DMS153 treated with DMSO at 0.1 percent for 48 hours (cell line): ENCODE data around the gene OXER1.
"Not testable (repeated sequence)": the region's sequence is repeated elsewhere in the genome, so short reads cannot be mapped to it uniquely, and the experiment has no call there.

Experiments used
- DNase-seq: peaks from one replicate; lab custom pipeline; 2025; ENCODE audit not compliant: unreplicated experiment; lab: John Stamatoyannopoulos, UW

The OXER1 gene

GRCh38 chr2:42752816-42753813, 10.8 kb downstream of the OXER1 start:
- no peak for DNase-seq

- no peak for DNase-seq
Observed at GRCh38 chr2:42752314-42752713, 11.6 kb downstream of the OXER1 start.

- no peak for DNase-seq
Observed at GRCh38 chr2:42748840-42749239, 15.1 kb downstream of the OXER1 start.

- DNase-seq = no peak
Observed at GRCh38 chr2:42747422-42747821, 16.5 kb downstream of the OXER1 start.

DNA sequence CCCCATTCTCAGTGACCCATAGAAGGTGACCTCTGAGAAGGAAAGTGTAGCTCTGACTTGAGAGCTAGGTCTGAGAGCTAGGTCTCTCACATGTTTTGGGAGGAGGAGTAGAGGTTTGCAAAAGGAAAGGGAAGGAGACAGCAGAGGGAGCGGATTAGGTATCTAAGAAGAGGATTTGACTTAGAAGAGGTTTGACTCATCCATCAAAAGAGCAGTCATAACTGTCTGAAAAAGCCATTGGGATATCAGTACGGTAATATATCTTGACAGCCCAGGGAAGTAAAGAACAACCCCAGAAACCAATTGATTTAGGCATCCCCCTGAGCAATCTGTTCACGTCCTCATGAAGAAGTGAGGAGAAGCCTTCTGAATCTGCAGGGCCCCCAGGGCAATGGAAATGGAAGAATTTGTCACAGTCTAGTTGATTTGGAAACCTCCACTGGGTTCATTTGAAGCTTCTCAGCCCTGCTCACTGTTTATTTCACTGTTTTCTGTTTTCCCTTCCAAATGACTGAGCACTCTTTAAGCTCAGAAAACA, 19.3 kb downstream of the OXER1 start:
- DNase-seq = no peak

DNA sequence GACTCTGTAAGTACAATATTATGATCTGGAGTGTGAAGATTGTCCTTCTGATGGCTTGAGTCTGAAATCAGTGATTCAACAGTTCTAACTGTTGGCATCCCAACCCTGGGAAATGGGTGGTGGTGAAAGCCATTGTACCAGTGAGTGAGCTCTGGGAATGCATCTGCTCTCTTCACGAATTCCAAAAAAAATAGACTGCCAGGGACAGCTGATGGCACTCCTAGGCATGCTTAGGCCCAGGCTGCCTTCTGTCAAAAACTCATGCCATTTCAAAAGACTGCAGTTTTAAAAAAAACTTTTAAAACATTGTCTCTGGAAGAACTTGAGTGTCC, 20.3 kb downstream of the OXER1 start:
- no peak for DNase-seq

DNA sequence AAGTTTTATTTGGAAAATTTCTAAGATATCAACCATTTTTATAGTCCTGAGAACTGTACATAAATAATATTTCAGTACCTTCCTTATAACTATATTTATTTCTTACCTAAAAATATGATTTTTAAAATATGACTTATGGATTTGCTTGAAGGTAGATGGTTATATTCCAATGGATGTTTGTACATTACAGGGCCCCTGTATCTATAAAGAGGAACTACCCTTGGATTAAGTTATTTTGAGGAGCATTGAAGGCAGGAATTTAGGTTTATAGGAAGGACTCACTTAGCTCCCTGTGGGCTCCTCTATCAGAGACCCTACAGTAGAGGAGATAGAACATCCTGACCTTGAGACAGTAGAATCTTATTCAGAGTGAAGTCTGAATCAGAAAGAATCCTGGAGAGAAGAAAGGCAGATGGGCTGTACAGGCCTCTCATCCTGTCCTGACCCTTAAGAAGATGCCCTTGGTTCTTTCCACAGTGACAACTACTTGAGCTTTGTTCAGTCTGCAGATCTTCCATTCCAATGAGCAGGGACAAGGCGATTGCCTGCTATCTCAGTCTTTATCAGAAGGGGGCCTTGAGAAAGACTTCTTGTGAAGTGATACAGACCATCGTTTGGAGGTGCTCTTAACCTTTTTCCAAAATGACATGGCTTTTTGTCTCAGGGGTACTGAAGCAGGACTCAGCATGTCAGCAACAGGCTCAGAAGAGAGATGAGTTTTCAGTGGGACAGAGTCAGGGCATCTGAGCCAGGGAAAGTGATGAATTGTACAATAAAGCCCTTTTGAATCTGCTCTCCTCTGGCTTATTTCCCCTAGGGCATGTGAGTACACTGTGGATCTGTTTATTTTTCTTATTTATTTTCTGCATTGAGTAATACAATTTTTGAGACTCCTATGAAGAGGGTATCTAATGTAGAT, 20.9 kb downstream of the OXER1 start:
- DNase-seq = no peak

DNA sequence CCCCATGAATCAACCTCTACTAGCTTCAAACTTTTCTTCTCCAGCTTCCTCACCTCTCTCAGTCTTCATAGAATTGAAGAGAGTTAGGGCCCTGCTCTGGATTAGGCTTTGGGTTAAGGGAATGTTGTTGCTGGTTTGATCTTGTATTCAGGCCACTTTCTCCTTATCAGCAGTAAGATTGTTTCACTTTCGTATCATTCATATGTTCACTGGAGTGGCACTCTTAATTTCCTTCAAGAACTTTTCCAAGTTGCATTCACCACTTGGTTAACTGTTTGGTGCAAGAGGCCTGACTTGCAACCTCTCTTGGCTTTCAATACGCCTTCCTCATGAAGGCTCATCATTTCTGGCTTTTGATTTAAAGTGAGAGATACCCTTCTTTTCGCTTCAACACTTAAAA, 22.8 kb downstream of the OXER1 start:
- no peak for DNase-seq

DNA sequence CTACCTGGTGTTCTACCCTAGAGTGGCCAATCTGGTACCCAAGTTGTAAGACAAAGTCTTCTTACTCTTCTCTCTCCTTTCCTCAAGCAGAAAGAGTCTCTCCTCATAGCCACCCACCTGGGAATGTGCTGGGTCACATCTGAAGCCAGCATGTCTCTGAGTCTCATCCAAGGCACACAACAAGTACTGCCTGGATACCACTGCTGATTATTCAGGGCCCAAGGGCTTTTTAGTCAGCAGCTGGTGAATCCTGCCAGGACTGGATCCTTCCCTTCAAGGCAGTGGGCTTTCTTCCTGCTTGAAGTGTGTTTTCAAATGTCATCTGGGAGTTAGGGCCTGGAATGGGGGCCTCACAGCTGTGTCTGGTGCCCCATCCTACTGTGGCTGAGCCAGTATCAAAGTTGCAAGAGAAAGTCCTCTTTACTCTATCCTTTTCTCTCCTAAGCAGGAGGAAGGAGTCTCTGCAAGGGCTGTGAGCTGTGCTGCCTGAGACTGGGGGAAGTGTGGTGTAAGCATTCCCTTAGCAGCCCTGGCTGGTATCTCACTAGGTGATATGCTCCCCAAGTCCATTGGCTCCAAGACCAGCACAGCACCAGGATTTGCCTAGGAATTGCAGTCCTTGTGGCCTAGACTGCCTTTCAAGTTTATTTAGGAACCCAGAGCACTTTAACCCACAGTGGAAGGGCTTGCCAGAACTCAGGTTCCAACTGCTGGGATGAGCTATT, 27.2 kb downstream of the OXER1 start:
- DNase-seq = no peak

DNA sequence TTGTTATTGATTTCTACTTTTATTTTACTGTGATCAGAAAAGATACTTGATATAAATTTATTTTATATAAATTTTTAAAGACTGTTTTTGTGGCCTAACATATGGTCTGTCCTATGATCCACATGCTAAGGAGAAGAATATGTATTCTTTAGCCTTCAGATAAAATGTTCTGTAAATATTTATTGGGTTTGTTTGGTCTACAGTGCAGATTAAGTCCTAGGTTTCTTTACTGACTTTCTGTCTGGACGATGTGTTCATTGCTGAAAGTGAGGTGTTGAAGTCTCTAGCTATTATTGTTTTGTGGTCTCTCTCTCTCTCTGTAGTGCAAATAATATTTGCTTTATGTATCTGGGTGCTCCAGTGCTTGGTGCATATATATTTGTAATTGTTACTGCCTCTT, 30.1 kb downstream of the OXER1 start:
- DNase-seq = no peak

- DNase-seq = not testable (repeated sequence)
Observed at GRCh38 chr2:42731316-42731715, 32.6 kb downstream of the OXER1 start.

DNA sequence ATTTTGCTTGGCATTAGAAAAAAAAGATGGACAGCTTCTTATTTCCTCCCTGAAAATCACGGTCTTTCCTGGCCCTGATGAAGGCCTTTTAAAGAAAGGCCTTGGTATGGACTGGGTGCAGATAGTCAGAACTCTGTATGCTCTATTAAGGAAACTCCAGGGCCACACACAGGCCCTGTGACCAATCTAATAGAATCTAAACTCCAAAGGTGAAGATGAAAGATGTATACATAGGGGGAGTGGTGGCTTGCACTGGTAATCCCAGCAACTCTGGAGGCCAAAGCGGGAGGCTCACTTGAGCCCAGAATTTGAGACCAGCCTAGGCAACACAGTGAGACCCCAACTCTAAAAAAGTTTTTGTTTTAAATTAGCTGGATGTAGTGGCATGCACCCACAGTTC, 37.3 kb downstream of the OXER1 start:
- no peak for DNase-seq

GRCh38 chr2:42725657-42726056, 38.3 kb downstream of the OXER1 start:
- DNase-seq = no peak

DNA sequence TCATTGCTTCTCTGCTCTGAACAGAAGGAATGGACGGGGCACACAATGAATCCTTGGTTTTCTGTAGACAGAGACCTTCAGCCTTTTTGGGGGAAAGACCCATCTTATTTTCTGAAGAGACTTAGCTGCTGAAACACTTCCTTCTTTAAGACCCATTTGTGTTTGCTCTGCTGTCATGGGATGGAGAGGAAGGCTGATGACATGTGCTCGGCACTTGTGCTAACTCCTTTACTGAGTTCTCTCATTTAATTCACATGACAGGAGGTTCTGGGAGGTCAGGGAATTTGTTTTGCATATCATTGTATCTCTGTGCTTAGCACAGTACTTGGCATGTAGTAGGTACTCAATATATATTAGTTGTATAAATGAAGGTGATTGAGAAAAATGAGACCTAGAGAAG, 39.0 kb downstream of the OXER1 start:
- no peak for DNase-seq

DNA sequence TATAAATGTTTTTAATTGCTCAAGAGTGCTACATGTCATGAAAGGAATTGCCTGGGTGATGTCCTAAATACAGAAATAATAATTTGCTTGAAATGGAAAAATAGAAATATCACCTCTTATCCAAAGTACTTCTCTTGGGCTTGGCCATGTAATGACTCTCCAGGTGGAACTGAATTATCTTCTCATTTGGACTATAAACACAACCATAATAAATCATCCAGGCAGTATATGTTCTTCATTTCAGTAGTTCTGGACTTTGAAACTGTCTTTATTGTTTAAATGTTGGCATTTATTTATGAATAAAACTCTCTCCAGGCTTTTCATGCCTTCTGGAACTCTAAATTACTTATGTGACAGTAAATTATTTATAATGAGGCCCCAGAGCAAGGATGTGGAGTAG, 40.5 kb downstream of the OXER1 start:
- DNase-seq = no peak

GRCh38 chr2:42722320-42723190, 41.4 kb downstream of the OXER1 start:
- DNase-seq = no peak

- no peak for DNase-seq
Observed at GRCh38 chr2:42721898-42722297, 42.0 kb downstream of the OXER1 start.

- no peak for DNase-seq
Observed at GRCh38 chr2:42714686-42715085, 49.2 kb downstream of the OXER1 start.

DNA sequence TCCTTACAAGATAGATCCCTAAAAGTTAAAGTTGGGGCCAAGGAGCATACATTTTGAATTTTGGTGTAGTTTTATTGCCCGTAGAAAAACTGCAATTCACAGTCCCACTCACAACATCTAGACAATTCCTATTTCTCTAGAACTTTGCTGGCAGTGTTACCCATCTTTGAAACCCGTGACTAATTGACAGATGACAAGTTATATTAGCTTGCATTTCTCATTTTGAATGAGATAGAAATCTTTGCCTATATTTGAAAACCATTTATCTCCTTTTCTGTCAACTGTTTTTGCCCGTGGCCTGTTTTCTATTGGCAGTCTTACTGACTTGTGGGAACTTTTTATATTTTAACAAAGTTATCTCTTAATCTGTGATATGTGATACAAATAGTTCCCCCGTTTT, 50.0 kb downstream of the OXER1 start:
- no peak for DNase-seq

DNA sequence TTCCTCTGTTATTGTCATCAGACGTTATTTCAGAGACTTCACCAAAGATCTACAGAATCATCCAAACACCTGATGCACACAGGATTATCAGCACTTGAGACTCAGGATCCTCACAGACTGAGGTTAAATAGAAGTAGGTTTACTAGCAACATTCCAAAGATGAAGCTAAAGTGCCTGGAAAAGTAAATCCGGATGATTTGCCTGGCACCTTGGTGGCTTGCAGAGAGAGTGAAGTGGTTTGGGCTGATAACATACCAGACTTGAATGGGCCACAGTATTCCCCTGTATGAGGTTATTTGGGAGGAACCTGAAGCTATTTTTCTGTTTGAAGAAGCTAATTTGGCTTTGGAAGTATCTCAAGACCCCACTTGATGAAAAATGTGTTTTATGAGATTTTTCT, 51.0 kb downstream of the OXER1 start:
- no peak for DNase-seq
